Measurements from ENCODE around the gene PPP1R37.

PPP1R37 gene

DNA sequence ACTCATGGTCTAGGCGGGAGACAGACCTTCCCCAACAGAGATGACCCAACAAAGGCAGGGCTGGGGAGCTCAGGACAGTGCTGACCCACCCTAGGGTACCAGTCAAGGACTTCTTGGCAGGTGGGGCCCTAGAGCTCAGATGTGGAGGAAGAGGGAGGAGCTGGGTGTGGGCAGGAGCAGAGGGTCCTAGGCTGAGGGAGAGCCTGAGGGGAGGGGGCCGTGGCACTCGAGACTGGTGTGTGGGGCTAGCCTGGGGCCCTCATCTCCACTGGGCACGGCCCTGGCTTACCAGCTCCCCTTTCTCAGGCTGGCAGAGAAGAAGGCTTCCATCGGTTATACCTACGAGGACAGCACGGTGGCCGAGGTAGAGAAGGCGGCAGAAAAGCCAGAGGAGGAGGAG, 35.5 kb upstream of the PPP1R37 start:
- Histone ChIP-seq H3K36me3 (ENCODE audit: control insufficient read depth in 5 of 5, insufficient read depth in 5 of 5, low read length in 5 of 5) (peaks cover 0 to 93% (median 92%) of the 10 kb centered on the region in 5 donors), H3K27ac (ENCODE audit: low read depth, low read length) (no peak overlapping the region), H3K4me3 (ENCODE audit: low read depth in 1 of 5, low read length in 5 of 5) (no peak overlapping the region), H3K9me3 (ENCODE audit: control insufficient read depth in 5 of 5, low read length in 5 of 5) (no peaks in the 10 kb centered on the region), H3K4me1 (ENCODE audit: control insufficient read depth in 5 of 5, insufficient read depth in 5 of 5, low read length in 5 of 5) (peaks cover 0 to 1% (median 0%) of the 10 kb centered on the region in 5 donors), H3K27me3 (ENCODE audit: control insufficient read depth in 5 of 5, insufficient read depth in 4 of 5, low read length in 5 of 5) (no peaks in the 10 kb centered on the region), H3K9ac (ENCODE audit: low read length in 5 of 5) (no peak overlapping the region)

DNA sequence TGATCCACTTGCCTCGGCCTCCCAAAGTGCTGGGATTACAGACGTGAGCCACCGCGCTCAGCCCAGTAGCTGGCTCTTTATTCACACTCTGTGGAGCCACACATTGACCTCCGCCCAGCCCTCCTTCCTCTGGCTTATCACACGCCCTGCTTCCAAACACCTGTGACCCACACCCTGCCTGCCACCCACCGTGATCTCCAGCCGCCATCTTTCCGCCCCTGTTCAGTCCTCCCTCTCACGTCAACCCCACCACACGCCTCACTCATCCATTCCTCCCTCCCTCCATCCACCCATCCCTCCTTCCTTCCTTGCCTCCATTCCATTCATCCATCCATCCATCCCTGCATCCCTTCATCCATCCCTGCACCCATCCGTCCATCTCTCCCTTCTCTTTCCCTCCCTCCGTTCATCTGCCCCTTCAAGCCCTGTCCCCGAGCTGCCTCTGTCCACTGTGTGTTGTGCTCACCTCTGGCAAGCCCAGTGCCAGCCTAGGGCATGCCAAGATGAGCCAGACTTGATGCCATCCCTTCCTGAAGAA, 34.3 kb upstream of the PPP1R37 start:
- no peaks in the 10 kb centered on the region for H3K9me3 ChIP-seq (ENCODE audit: control insufficient read depth in 5 of 5, low read length in 5 of 5)
- H3K9ac ChIP-seq (ENCODE audit: low read length in 5 of 5) = no peak overlapping the region
- no peaks in the 10 kb centered on the region for H3K4me1 ChIP-seq (ENCODE audit: control insufficient read depth in 5 of 5, insufficient read depth in 5 of 5, low read length in 5 of 5)
- H3K27me3 ChIP-seq (ENCODE audit: control insufficient read depth in 5 of 5, insufficient read depth in 4 of 5, low read length in 5 of 5) = no peaks in the 10 kb centered on the region
- H3K36me3 ChIP-seq (ENCODE audit: control insufficient read depth in 5 of 5, insufficient read depth in 5 of 5, low read length in 5 of 5) = peaks cover 0 to 94% (median 90%) of the 10 kb centered on the region in 5 donors
- no peak overlapping the region for H3K27ac ChIP-seq (ENCODE audit: low read depth, low read length)
- H3K4me3 ChIP-seq (ENCODE audit: low read depth in 1 of 5, low read length in 5 of 5) = no peak overlapping the region

DNA sequence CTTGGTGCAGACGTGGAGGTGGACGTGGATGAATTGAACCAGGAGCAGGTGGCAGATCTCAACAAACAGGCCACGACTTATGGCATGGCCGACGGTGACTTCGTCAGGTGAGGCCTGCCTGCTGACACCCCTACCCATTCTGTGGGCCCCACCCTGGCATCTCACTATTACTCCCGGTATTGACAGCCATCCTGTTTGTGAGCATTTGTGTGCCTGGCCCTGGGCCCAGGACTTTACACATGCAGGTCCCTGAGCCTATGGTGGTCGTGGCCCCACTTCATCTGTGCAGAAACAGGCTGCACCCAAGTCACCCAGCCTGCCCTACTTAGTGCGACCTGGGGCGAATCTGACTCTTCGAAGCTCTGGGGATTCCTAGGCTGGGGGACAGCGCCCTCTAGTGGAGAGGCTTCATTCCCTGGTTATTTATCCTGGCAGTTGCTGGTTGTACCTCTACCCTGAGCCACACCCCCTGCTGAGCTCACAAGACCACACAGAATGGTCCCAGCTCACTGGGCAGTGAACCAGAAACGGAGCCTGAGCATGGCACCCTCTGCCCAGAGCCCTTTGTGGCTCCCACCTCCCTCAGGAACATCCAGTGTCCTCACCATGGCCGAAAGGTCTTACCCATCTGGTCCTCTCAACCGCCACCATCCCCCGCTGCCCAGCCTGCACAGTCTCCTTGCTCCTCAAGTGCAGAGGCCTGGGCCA, 33.6 kb upstream of the PPP1R37 start:
- Histone ChIP-seq H3K9me3 (ENCODE audit: control insufficient read depth in 5 of 5, low read length in 5 of 5) (no peaks in the 10 kb centered on the region), H3K27me3 (ENCODE audit: control insufficient read depth in 5 of 5, insufficient read depth in 4 of 5, low read length in 5 of 5) (no peaks in the 10 kb centered on the region), H3K27ac (ENCODE audit: low read depth, low read length) (no peak overlapping the region), H3K4me1 (ENCODE audit: control insufficient read depth in 5 of 5, insufficient read depth in 5 of 5, low read length in 5 of 5) (no peaks in the 10 kb centered on the region), H3K36me3 (ENCODE audit: control insufficient read depth in 5 of 5, insufficient read depth in 5 of 5, low read length in 5 of 5) (peaks cover 0 to 94% (median 89%) of the 10 kb centered on the region in 5 donors), H3K4me3 (ENCODE audit: low read depth in 1 of 5, low read length in 5 of 5) (no peak overlapping the region), H3K9ac (ENCODE audit: low read length in 5 of 5) (no peak overlapping the region)

DNA sequence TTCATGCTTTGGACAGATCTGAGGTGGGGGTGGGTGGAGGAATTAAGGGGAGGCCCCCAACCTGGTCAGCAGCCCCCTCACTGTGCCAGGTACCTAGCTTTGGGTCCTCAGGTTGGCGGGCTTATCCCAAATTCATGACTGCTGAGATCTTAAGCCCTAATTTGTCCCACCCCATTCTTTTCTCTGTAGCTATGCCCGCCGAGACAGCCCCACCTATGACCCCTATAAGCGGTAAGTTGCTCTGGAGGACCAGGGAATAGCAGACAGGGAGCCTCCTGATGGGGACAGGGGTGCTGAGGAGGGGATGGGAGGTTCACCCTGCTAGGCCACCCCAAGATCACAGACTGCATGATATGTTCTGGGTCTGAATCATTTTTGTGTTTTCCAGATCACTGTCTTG, 31.0 kb upstream of the PPP1R37 start:
- H3K9me3 ChIP-seq (ENCODE audit: control insufficient read depth in 5 of 5, low read length in 5 of 5) = no peaks in the 10 kb centered on the region
- no peak overlapping the region for H3K9ac ChIP-seq (ENCODE audit: low read length in 5 of 5)
- H3K27me3 ChIP-seq (ENCODE audit: control insufficient read depth in 5 of 5, insufficient read depth in 4 of 5, low read length in 5 of 5) = no peaks in the 10 kb centered on the region
- no peak overlapping the region for H3K4me3 ChIP-seq (ENCODE audit: low read depth in 1 of 5, low read length in 5 of 5)
- H3K36me3 ChIP-seq (ENCODE audit: control insufficient read depth in 5 of 5, insufficient read depth in 5 of 5, low read length in 5 of 5) = peaks cover 0 to 89% (median 82%) of the 10 kb centered on the region in 5 donors
- H3K4me1 ChIP-seq (ENCODE audit: control insufficient read depth in 5 of 5, insufficient read depth in 5 of 5, low read length in 5 of 5) = no peaks in the 10 kb centered on the region
- no peak overlapping the region for H3K27ac ChIP-seq (ENCODE audit: low read depth, low read length)

DNA sequence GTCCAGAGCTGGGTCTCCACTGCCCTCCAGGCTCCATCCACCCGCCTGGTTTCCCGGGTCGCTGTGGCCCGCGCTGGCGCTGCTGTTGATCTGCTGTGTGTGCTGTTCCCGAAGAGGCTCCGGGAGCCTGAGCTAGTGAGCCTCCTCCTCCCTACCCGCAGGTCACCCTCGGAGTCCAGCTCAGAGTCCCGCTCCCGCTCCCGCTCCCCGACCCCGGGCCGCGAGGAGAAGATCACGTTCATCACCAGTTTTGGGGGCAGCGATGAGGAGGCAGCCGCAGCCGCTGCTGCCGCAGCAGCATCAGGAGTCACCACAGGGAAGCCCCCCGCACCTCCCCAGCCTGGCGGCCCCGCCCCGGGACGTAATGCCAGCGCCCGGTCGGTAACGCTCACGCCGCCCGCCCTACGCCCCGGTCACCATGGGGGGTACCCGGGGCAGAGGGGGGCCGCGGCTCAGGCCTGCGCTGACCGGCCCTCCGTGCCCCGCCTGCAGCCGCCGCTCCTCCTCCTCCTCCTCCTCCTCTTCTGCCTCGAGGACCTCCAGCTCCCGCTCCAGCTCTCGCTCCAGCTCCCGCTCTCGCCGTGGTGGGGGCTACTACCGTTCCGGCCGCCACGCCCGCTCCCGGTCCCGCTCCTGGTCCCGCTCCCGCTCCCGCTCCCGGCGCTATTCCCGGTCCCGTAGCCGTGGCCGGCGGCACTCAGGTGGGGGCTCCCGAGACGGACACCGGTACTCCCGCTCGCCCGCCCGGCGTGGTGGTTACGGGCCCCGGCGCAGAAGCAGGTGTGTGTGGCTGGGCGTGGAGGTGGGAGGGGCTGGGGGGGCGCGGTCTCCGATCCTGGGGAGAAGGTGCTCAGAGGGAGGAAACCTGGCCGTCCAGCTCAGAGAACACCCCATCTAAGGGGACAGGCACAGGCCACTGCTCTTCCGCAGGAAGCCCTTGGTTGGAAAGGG, 28.9 kb upstream of the PPP1R37 start:
- Histone ChIP-seq H3K36me3 (ENCODE audit: control insufficient read depth in 5 of 5, insufficient read depth in 5 of 5, low read length in 5 of 5) (peaks cover 0 to 88% (median 79%) of the 10 kb centered on the region in 5 donors), H3K4me3 (ENCODE audit: low read depth in 1 of 5, low read length in 5 of 5) (no peak overlapping the region), H3K27ac (ENCODE audit: low read depth, low read length) (no peak overlapping the region), H3K4me1 (ENCODE audit: control insufficient read depth in 5 of 5, insufficient read depth in 5 of 5, low read length in 5 of 5) (peaks cover 0 to 1% (median 0%) of the 10 kb centered on the region in 5 donors), H3K9me3 (ENCODE audit: control insufficient read depth in 5 of 5, low read length in 5 of 5) (no peaks in the 10 kb centered on the region), H3K27me3 (ENCODE audit: control insufficient read depth in 5 of 5, insufficient read depth in 4 of 5, low read length in 5 of 5) (no peaks in the 10 kb centered on the region), H3K9ac (ENCODE audit: low read length in 5 of 5) (no peak overlapping the region)

DNA sequence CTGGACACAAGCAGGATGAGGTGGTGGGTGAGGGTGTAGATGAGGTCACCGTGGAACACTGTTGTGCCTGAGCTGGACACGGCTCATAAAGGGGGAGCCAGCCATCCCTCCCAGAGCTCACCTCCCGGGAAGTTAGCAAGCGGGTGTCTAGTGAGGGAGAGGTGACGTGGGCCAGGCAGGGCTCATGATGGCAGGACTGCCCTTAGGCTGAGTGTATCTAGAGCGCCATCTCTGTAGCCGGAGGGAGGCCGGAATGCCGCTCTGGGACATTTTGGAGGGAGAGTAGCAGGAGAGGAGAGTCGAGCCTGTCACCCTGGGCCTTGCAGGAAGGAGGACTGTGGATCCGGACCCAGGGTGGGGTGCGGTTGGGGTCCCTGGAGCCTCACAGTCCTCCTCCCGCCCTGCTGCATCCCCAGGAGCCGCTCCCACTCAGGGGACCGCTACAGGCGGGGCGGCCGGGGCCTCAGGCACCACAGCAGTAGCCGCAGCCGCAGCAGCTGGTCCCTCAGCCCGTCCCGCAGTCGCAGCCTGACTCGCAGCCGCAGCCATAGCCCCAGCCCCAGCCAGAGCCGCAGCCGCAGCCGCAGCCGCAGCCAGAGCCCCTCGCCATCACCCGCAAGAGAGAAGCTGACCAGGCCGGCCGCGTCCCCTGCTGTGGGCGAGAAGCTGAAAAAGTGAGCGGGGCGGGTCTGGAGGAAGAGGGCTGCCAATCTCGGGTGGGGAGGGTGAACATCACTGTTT, 25.9 kb upstream of the PPP1R37 start:
- no peaks in the 10 kb centered on the region for H3K27me3 ChIP-seq (ENCODE audit: control insufficient read depth in 5 of 5, insufficient read depth in 4 of 5, low read length in 5 of 5)
- no peak overlapping the region for H3K4me3 ChIP-seq (ENCODE audit: low read depth in 1 of 5, low read length in 5 of 5)
- no peak overlapping the region for H3K9ac ChIP-seq (ENCODE audit: low read length in 5 of 5)
- peaks cover 0 to 88% (median 76%) of the 10 kb centered on the region in 5 donors for H3K36me3 ChIP-seq (ENCODE audit: control insufficient read depth in 5 of 5, insufficient read depth in 5 of 5, low read length in 5 of 5)
- no peak overlapping the region for H3K27ac ChIP-seq (ENCODE audit: low read depth, low read length)
- no peaks in the 10 kb centered on the region for H3K9me3 ChIP-seq (ENCODE audit: control insufficient read depth in 5 of 5, low read length in 5 of 5)
- H3K4me1 ChIP-seq (ENCODE audit: control insufficient read depth in 5 of 5, insufficient read depth in 5 of 5, low read length in 5 of 5) = peaks cover 0 to 3% (median 0%) of the 10 kb centered on the region in 5 donors

DNA sequence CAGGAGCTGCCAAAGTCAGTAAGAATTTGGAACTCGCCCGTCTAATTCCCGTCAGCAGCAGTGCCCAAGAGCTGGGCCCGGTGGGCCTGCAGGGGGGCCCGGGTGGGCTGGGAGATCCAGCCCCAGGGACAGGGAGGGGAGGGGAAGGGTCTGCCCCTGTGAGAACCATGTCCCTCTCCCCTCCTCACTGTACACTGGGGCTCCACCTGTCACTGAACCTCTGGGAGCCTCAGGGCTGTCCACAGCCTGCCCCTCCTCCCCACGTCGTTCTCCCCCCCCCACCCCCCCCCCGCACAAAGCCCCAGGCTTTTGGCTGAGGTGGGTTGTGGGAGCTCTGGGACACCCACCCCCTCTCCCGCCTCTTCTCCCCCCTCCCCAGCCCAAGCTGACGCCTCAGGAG, 24.9 kb upstream of the PPP1R37 start:
- Histone ChIP-seq H3K9ac (ENCODE audit: low read length in 5 of 5) (no peak overlapping the region), H3K4me1 (ENCODE audit: control insufficient read depth in 5 of 5, insufficient read depth in 5 of 5, low read length in 5 of 5) (peaks cover 0 to 3% (median 0%) of the 10 kb centered on the region in 5 donors), H3K27me3 (ENCODE audit: control insufficient read depth in 5 of 5, insufficient read depth in 4 of 5, low read length in 5 of 5) (no peaks in the 10 kb centered on the region), H3K27ac (ENCODE audit: low read depth, low read length) (no peak overlapping the region), H3K36me3 (ENCODE audit: control insufficient read depth in 5 of 5, insufficient read depth in 5 of 5, low read length in 5 of 5) (peaks cover 0 to 87% (median 75%) of the 10 kb centered on the region in 5 donors), H3K9me3 (ENCODE audit: control insufficient read depth in 5 of 5, low read length in 5 of 5) (no peaks in the 10 kb centered on the region), H3K4me3 (ENCODE audit: low read depth in 1 of 5, low read length in 5 of 5) (no peak overlapping the region)

DNA sequence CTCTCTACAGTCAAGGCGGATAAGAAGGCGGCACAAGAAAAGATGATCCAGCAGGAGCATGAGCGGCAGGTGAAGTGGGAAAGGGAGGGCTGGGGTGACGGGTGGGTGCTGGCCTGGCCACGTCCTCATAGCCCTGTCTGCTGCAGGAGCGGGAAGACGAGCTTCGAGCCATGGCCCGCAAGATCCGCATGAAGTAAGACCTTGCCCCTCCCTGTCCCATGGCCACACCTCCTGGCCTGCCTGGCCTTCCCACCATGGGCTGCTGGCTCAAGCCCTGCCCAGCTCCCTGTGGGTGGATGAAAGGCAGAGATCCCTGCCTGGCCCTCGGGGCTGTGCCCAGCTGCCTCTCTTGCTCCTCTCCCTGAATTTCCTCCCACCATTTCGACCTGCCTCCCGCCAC, 23.9 kb upstream of the PPP1R37 start:
- Histone ChIP-seq H3K27ac (ENCODE audit: low read depth, low read length) (no peak overlapping the region), H3K4me1 (ENCODE audit: control insufficient read depth in 5 of 5, insufficient read depth in 5 of 5, low read length in 5 of 5) (peaks cover 0 to 3% (median 0%) of the 10 kb centered on the region in 5 donors), H3K9ac (ENCODE audit: low read length in 5 of 5) (no peak overlapping the region), H3K36me3 (ENCODE audit: control insufficient read depth in 5 of 5, insufficient read depth in 5 of 5, low read length in 5 of 5) (peaks cover 0 to 79% (median 68%) of the 10 kb centered on the region in 5 donors), H3K27me3 (ENCODE audit: control insufficient read depth in 5 of 5, insufficient read depth in 4 of 5, low read length in 5 of 5) (no peaks in the 10 kb centered on the region), H3K4me3 (ENCODE audit: low read depth in 1 of 5, low read length in 5 of 5) (no peak overlapping the region), H3K9me3 (ENCODE audit: control insufficient read depth in 5 of 5, low read length in 5 of 5) (no peaks in the 10 kb centered on the region)

DNA sequence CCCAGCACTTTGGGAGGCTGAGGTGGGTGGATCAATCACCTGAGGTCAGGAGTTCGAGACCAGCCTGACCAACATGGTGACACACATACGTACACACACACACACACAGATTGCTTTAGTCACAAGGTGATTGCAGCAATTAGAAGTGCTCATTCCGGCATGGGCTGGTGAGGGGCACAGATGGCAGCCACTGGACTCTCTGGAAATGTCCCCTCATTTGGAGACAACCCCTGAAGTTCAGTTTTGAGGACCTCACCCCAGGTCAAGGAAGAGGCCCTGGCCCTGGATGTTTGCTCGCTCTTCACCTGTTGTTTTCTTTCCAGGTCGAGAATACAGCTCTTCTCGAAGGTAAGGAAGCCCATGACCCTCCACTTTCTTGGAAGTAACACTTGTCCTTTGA, 22.8 kb upstream of the PPP1R37 start:
- Histone ChIP-seq H3K27ac (ENCODE audit: low read depth, low read length) (no peak overlapping the region), H3K4me3 (ENCODE audit: low read depth in 1 of 5, low read length in 5 of 5) (no peak overlapping the region), H3K9ac (ENCODE audit: low read length in 5 of 5) (no peak overlapping the region), H3K9me3 (ENCODE audit: control insufficient read depth in 5 of 5, low read length in 5 of 5) (no peaks in the 10 kb centered on the region), H3K4me1 (ENCODE audit: control insufficient read depth in 5 of 5, insufficient read depth in 5 of 5, low read length in 5 of 5) (peaks cover 0 to 8% (median 0%) of the 10 kb centered on the region in 5 donors), H3K36me3 (ENCODE audit: control insufficient read depth in 5 of 5, insufficient read depth in 5 of 5, low read length in 5 of 5) (peaks cover 0 to 68% (median 57%) of the 10 kb centered on the region in 5 donors), H3K27me3 (ENCODE audit: control insufficient read depth in 5 of 5, insufficient read depth in 4 of 5, low read length in 5 of 5) (no peaks in the 10 kb centered on the region)
